Pancreas (tissue), 10 donors: ENCODE results near the gene SEMA3G. TPM values are rescaled to one million over a fixed set of nuclear protein-coding genes. Genes with fewer than 3 reads are reported as not detected.

Source experiments
- ATAC-seq, 4 donors: fragments of 200-7000 bp; cut with Tn5 transposase; one replicate each; pipeline versions ENCODE4 v1.8.0 to v1.9.1; 2020; ENCODE audit warnings: mild to moderate bottlenecking in 4 of 4, moderate library complexity in 4 of 4
- DNase-seq, 6 donors: peaks; one replicate each; pipeline ENCODE4 v3.0.0-alpha.2; 2020
- FAIRE-seq: peaks from 2 replicates; lab custom pipeline; 2012; peaks lifted over from hg19 to GRCh38; lab: Jason Lieb, UNC
- H3K27ac ChIP-seq, 4 donors: fragments of 200-600 bp; sonication (generic); 1 replicate in 3 of 4; 2 replicates in 1 of 4; pipeline versions ENCODE4 v1.5.0 to v1.8.0; 2020
- H3K27me3 ChIP-seq, 4 donors: fragments of 200-600 bp; one replicate each; pipeline ENCODE4 v1.8.0; 2021
- H3K36me3 ChIP-seq, 3 donors: fragments of 200-600 bp; sonication (generic) in 1 of 3; one replicate each; pipeline versions ENCODE4 v1.5.0 to v1.8.0; 2020 to 2021
- H3K4me1 ChIP-seq, 3 donors: fragments of 200-600 bp; one replicate each; pipeline ENCODE4 v1.8.0; 2021
- H3K4me3 ChIP-seq, 4 donors: fragments of 200-600 bp; sonication (generic) in 2 of 4; one replicate each; pipeline versions ENCODE4 v1.5.0 to v1.8.0; 2020 to 2021
- H3K9me3 ChIP-seq, 4 donors: fragments of 200-600 bp; one replicate each; pipeline ENCODE4 v1.8.0; 2021
- WGBS, 2 donors: extraction: QIAGEN DNeasy Blood & Tissue Kit; methylation state at CpG; one replicate each; pipeline ENCODE4 v1.1.7; 2013; 5-methylcytosine and 5-hydroxymethylcytosine counted together
- intact Hi-C, 3 donors: fragments of 100-400 bp; cut with DNase I; formaldehyde crosslinking; loops; one replicate each; pipeline versions ENCODE4 v1.11.1 to v1.14.2; 2022
- polyA plus RNA-seq, 2 donors: library from polyadenylated mRNA; stranded (reverse); fragments of 200-250 nt; gene quantifications; one replicate each; pipeline ENCODE4 v1.2.3, GENCODE V29; 2013
- total RNA-seq, 6 donors: library from RNA; stranded (reverse); fragmentation: NEBNext Ultra II Directional in 4 of 6; extraction: Animal tissue kit (Norgen Biotek cat#: 25700) in 4 of 6; gene quantifications; one replicate each; pipeline versions ENCODE4 v1.2.1 to v1.2.4, GENCODE V29; 2021 to 2023
- TF ChIP-seq, protein P1 (sequence below), 4 donors: fragments of 200-600 bp; sonication (generic) in 3 of 4; IDR thresholded peaks; one replicate each; pipeline versions ENCODE4 v1.5.0 to v1.8.0; 2021; ENCODE audit warnings: antibody characterized with exemption in 4 of 4
- donor health status: healthy with polysubstance abuse.
- donor health status: DM: no; HTN: no; CAD: no; lungs with moderate emphysema.
- donor health status: DM: no; HTN: no; CAD: no.
- donor health status: control.
- donor health status: control.
- donor health status: Bipolar disorder and iron deficiency.
- donor health status: DM: yes; HTN: yes; CAD: no.
- donor health status: DM: no; HTN: no; CAD: no.
- donor health status: DM: no; HTN: no; CAD: no.
- donor health status: DM: yes; HTN: yes; CAD: no.

The SEMA3G gene
- total and polyA plus RNA-seq, 8 donors, result 0.75 to 5.4 (median 2.8) TPM

DNA sequence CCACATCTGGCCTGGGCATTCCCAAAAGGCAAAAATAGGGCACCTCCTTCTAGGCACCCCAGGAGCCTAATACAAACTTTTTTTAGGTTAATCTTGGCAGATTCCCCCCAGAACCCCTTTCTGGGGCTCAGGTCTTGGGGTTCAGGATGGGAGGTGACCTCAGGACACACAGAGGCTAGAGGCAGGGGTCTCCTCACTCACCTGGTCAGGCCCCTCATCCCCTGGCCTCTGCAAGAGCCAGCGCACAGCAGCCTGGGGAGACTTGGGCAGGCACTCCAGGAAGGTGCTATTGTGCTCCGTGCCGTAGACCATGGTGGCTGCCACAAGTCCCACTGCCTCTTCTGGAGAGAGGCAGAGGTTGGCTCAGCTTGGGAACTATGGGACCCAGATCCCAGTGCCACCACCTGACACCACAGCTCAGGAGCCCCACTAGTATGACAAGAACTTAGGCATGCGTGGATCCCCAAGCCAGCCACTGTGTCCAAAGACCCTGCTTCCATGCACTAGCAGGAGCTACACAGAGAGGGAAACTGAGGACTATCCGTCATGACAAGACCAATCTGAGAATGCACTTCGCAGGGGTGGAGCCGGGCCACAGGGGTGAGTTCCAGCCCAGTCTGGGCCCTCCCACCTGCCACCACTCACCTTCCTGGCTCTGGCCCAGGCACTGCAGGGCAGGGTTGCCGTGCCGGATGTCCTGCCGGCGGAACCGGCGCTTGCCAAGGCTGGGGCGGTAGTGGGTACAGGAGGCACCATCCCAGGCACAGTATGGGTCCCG is 7.4 kb downstream of the SEMA3G start:
- 73 to 76% methylated on average over 15 of the region's 15 CpGs for WGBS, 2 donors
- Histone ChIP-seq H3K27ac (no peak overlapping the region), H3K27me3 (no peaks in the 10 kb centered on the region), H3K4me3 (no peak overlapping the region), H3K36me3 (no peaks in the 10 kb centered on the region), H3K4me1 (no peaks in the 10 kb centered on the region), H3K9me3 (no peaks in the 10 kb centered on the region)
- FAIRE-seq (no peak), DNase-seq (peak in 2 of 6 donors; percentile 49 to 58), ATAC-seq (peak in 2 of 4 donors; percentile 36 to 53)
- TF ChIP-seq, protein P1, sequence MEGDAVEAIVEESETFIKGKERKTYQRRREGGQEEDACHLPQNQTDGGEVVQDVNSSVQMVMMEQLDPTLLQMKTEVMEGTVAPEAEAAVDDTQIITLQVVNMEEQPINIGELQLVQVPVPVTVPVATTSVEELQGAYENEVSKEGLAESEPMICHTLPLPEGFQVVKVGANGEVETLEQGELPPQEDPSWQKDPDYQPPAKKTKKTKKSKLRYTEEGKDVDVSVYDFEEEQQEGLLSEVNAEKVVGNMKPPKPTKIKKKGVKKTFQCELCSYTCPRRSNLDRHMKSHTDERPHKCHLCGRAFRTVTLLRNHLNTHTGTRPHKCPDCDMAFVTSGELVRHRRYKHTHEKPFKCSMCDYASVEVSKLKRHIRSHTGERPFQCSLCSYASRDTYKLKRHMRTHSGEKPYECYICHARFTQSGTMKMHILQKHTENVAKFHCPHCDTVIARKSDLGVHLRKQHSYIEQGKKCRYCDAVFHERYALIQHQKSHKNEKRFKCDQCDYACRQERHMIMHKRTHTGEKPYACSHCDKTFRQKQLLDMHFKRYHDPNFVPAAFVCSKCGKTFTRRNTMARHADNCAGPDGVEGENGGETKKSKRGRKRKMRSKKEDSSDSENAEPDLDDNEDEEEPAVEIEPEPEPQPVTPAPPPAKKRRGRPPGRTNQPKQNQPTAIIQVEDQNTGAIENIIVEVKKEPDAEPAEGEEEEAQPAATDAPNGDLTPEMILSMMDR (IDR thresholded peaks at IDR 0.05), result no peak
- intact Hi-C loops, result no loop called here

DNA sequence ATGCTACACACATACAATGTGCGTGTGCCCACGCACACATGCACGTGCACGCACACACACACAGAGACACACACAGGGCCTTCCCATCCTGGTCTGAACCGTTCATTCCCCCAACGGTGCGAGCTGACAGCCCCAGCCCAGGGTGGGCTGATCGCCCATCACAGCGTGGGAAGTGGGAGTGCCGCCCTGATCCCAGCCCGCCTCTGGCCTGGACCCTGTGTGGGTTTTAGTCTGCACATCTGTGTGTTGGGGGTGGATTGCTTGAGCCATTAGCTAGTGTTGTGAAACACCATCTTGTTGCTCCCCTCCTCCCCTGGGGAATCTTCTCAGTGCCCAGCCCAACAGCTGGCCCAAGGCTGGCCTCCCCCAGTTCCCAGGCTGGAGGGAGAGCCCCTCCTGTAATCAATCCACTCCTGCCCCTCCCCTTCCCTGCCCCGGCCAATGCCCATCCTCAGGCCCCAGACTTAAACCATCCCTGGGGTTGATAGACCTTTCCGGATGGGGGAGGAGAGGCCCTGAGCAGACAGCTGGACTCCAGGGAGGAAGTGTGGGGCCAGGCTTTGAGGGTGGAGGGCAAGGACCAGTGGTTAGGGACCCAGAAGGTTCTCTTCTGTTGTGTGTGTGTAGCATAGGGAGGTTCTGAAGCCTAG is 8.3 kb downstream of the SEMA3G start:
- Histone ChIP-seq H3K9me3 (no peaks in the 10 kb centered on the region), H3K4me1 (no peaks in the 10 kb centered on the region), H3K4me3 (no peak overlapping the region), H3K36me3 (no peaks in the 10 kb centered on the region), H3K27me3 (no peaks in the 10 kb centered on the region), H3K27ac (no peak overlapping the region)
- FAIRE-seq (no peak), DNase-seq (no peak), ATAC-seq (peak in 2 of 4 donors; percentile 27 to 28)
- TF ChIP-seq, protein P1 (IDR thresholded peaks at IDR 0.05), result no peak
- intact Hi-C loops, result no loop called here
- WGBS, 2 donors, result 86 to 93% methylated on average over 13 of the region's 13 CpGs

DNA sequence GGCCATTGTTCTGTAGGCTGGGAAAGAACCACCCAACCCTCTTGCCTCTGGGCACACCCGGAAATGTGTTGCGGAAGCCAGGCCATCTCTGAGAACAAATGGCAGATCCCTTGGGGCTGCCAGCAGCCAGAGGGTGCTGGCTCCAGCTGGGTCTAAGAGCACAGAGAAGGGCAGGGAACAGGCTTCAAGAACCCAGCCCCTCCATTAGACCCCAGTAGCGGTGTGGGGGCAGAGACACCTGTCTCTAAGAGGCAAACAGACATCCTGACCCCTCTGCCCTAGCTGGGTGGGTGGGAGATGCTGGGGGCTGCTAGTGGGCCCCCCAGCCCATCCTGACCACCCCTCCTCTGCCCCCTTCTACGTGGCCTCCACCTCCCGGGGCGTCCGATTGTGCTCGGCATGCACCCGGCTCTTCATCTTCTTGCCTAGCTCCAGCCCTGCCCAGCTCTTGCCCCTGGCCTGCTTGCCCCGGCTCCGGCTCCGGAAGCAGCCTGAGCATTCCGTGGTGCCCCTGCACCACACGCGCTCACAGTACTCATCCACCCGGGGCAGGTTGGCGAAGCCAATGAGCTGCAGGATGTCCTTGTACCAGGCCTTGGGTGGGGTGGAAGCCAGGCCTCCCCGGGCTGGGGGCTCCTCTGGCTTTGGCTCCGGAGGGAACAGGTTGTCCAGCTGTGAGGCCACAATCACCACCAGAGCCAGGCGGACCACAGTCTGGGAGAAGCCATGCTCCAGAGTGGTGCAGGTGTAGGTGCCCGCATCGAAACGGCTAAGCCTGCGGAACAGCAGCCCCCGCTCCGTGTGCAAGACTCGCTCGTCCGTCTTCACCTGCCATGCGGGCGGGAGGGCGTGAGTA is 9.4 kb downstream of the SEMA3G start:
- Histone ChIP-seq H3K36me3 (no peaks in the 10 kb centered on the region), H3K4me1 (no peaks in the 10 kb centered on the region), H3K4me3 (no peak overlapping the region), H3K9me3 (no peaks in the 10 kb centered on the region), H3K27ac (no peak overlapping the region), H3K27me3 (no peaks in the 10 kb centered on the region)
- ATAC-seq (no peak), DNase-seq (peak in 1 of 6 donors; percentile 59), FAIRE-seq (no peak)
- WGBS, 2 donors, result 87 to 94% methylated on average over 32 of the region's 32 CpGs
- TF ChIP-seq, protein P1 (IDR thresholded peaks at IDR 0.05), result no peak
- intact Hi-C loops, result no loop called here

DNA sequence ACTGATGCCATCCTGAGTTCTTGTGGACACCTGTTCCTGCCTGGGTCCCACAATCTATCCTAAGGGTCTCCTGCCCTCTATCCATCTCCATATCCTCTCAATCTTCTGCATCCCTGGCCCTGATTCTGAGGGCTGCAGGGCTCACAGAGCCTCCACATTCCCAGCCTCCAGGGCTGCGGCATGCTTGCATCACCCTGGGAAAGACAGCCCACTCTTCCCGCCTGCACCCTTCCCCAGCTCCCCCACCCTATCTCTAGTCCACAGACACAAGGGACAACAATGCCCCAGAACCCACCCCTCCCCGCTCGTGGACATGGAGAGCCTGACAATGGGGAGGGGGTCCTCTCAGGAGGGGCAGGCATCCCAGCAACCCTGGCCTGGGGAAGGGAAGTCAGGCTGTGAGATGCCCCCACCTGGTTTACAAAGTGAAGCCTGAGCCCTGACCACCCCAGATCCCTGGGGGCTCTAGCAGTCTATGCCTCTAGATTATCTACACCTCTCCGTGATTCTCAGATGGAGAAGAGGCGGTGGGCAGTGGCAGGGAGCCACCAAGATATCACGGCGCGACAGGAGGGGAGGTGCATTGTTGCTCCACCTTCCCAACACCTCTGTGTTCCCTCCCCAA is 10.3 kb downstream of the SEMA3G start:
- Histone ChIP-seq H3K27me3 (no peaks in the 10 kb centered on the region), H3K4me3 (no peak overlapping the region), H3K27ac (no peak overlapping the region), H3K9me3 (no peaks in the 10 kb centered on the region), H3K36me3 (no peaks in the 10 kb centered on the region), H3K4me1 (no peaks in the 10 kb centered on the region)
- FAIRE-seq (no peak), DNase-seq (no peak), ATAC-seq (no peak)
- 84 to 86% methylated on average over 9 of the region's 9 CpGs for WGBS, 2 donors
- intact Hi-C loops, result no loop called here
- TF ChIP-seq, protein P1 (IDR thresholded peaks at IDR 0.05), result no peak
